DOHH2 (cell line): ENCODE measurements around the gene CACNA2D3.

Experiments used
- H3F3A ChIP-seq: fragments of 200-600 bp; sonication (generic), shearing (Covaris generic); 2 replicates; pipeline ENCODE4 v1.6.0; 2016; ENCODE audit warnings: antibody characterized with exemption, mild to moderate bottlenecking; ENCODE audit not compliant: control insufficient read depth, insufficient read depth
- H3K27ac ChIP-seq: fragments of 200-600 bp; sonication (generic); 2 replicates; pipeline ENCODE4 v1.5.1; 2014; ENCODE audit warnings: low read depth, mild to moderate bottlenecking, low read length, moderate library complexity
- H3K27me3 ChIP-seq: fragments of 200-600 bp; sonication (generic); 2 replicates; pipeline ENCODE4 v1.6.1; 2014; ENCODE audit warnings: mild to moderate bottlenecking, low read length, mixed read lengths; ENCODE audit not compliant: control insufficient read depth
- H3K36me3 ChIP-seq: fragments of 200-600 bp; sonication (generic); 2 replicates; pipeline ENCODE4 v1.6.1; 2014; ENCODE audit warnings: mild to moderate bottlenecking, low read length, moderate library complexity, mixed read lengths; ENCODE audit not compliant: control insufficient read depth
- H3K4me1 ChIP-seq: fragments of 200-600 bp; sonication (generic); 2 replicates; pipeline ENCODE4 v1.6.1; 2014; ENCODE audit warnings: mild to moderate bottlenecking, low read length, mixed read lengths; ENCODE audit not compliant: control insufficient read depth
- H3K4me2 ChIP-seq: fragments of 200-600 bp; sonication (generic); 2 replicates; pipeline ENCODE4 v1.6.0; 2014; ENCODE audit warnings: mild to moderate bottlenecking, low read length, moderate library complexity
- H3K4me3 ChIP-seq: fragments of 200-600 bp; sonication (generic); 2 replicates; pipeline ENCODE4 v1.5.1; 2014; ENCODE audit warnings: mild to moderate bottlenecking, low read length, mixed read lengths
- H3K79me2 ChIP-seq: fragments of 200-600 bp; sonication (generic); 2 replicates; pipeline ENCODE4 v1.6.1; 2014; ENCODE audit warnings: mild to moderate bottlenecking, low read length, mixed read lengths; ENCODE audit not compliant: control insufficient read depth
- H3K9me2 ChIP-seq: fragments of 200-600 bp; sonication (generic); replicated peaks from 2 replicates; pipeline ENCODE4 v1.6.1; 2014; ENCODE audit warnings: mild to moderate bottlenecking, low read length, mixed read lengths; ENCODE audit not compliant: control insufficient read depth
- H3K9me3 ChIP-seq: fragments of 200-600 bp; sonication (generic); 2 replicates; pipeline ENCODE4 v1.6.1; 2014; ENCODE audit warnings: antibody characterized with exemption, low read length, mixed read lengths; ENCODE audit not compliant: control insufficient read depth, insufficient read depth
- H4K20me1 ChIP-seq: fragments of 200-600 bp; sonication (generic); 2 replicates; pipeline ENCODE4 v1.6.0; 2014; ENCODE audit warnings: low read depth, mild to moderate bottlenecking, antibody characterized with exemption, low read length, moderate library complexity; ENCODE audit not compliant: control insufficient read depth, insufficient read depth
- EZH2phosphoT487 ChIP-seq: fragments of 200-600 bp; sonication (generic); IDR thresholded peaks from 2 replicates; pipeline ENCODE4 v1.6.1; 2017; ENCODE audit warnings: borderline replicate concordance, mild to moderate bottlenecking, antibody characterized with exemption, low read length, moderate library complexity, mixed read lengths
- TF ChIP-seq, protein P1 (sequence below): fragments of 200-600 bp; sonication (generic); IDR thresholded peaks from one replicate; pipeline ENCODE4 v1.5.1; 2014; ENCODE audit warnings: antibody characterized with exemption, mild to moderate bottlenecking, low read depth, low read length; ENCODE audit not compliant: poor library complexity, severe bottlenecking

Gene CACNA2D3

DNA sequence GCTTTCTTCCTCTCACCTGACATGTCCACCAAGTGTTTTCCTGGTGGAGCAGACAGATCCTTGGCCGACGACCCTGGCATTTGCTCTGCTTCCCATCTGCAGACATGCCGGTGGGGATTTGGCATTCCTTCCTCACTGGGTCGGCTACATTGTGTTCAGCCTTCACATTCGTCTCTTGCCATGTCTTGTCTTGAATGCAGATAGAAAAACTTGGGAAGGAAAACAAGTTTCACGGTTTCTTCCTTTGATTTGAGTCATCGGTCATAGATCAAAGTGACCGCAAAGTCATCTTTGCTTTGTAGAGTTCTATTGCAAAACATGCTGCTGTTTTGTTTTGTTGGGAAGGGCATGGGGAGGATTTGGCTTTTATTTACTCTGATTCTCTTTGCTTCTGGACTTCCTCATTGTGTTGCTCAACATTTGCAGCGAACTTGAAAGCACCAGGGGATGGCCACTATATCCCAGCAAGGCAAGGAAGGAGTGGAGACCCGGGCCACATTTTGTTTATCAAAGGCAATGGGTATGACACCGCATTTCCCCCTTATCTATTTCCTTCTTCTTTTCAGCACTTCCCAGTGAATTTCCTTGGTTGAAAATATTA is 321.3 kb downstream of the CACNA2D3 start:
- no peaks in the 10 kb centered on the region for H3K4me1 ChIP-seq
- H3K4me3 ChIP-seq: no peak overlapping the region
- H3K79me2 ChIP-seq: no peaks in the 10 kb centered on the region
- no peak overlapping the region for H3K4me2 ChIP-seq
- TF ChIP-seq, protein P1, sequence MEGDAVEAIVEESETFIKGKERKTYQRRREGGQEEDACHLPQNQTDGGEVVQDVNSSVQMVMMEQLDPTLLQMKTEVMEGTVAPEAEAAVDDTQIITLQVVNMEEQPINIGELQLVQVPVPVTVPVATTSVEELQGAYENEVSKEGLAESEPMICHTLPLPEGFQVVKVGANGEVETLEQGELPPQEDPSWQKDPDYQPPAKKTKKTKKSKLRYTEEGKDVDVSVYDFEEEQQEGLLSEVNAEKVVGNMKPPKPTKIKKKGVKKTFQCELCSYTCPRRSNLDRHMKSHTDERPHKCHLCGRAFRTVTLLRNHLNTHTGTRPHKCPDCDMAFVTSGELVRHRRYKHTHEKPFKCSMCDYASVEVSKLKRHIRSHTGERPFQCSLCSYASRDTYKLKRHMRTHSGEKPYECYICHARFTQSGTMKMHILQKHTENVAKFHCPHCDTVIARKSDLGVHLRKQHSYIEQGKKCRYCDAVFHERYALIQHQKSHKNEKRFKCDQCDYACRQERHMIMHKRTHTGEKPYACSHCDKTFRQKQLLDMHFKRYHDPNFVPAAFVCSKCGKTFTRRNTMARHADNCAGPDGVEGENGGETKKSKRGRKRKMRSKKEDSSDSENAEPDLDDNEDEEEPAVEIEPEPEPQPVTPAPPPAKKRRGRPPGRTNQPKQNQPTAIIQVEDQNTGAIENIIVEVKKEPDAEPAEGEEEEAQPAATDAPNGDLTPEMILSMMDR: no peak
- no peaks in the 10 kb centered on the region for H4K20me1 ChIP-seq
- H3K9me2 ChIP-seq: no peaks in the 10 kb centered on the region
- H3K9me3 ChIP-seq: no peaks in the 10 kb centered on the region
- no peak overlapping the region for H3K27ac ChIP-seq
- no peaks in the 10 kb centered on the region for H3K36me3 ChIP-seq
- H3F3A ChIP-seq: no peaks in the 10 kb centered on the region
- H3K27me3 ChIP-seq: no peaks in the 10 kb centered on the region

DNA sequence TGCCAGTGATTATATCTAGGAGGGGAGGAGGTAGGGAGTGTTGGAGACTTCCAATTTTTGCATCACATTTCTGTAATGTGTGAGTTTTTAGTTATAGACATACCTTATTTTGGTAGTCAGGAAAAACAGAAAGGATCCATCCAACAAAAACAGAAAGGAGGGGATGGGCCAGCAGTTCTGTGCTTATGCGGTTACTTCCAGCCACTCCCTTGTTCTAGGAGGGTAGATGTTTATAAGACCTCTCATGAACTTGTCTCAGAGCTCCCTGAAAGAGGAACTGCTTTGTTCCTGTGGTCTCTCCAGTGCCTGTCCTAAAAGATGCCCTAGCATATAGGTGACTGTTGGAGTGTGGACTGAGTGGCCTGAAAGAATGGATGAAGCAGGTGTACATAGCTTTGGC is 323.3 kb downstream of the CACNA2D3 start:
- Histone ChIP-seq H3K27me3 (no peaks in the 10 kb centered on the region), H3K9me3 (no peaks in the 10 kb centered on the region), H3K27ac (no peak overlapping the region), H3K79me2 (no peaks in the 10 kb centered on the region), H4K20me1 (no peaks in the 10 kb centered on the region), H3K9me2 (no peaks in the 10 kb centered on the region), H3K4me1 (no peaks in the 10 kb centered on the region), H3K36me3 (no peaks in the 10 kb centered on the region), H3K4me3 (no peak overlapping the region), H3F3A (no peaks in the 10 kb centered on the region), H3K4me2 (no peak overlapping the region)
- TF ChIP-seq, protein P1: no peak
- no peak for TF ChIP-seq EZH2phosphoT487

DNA sequence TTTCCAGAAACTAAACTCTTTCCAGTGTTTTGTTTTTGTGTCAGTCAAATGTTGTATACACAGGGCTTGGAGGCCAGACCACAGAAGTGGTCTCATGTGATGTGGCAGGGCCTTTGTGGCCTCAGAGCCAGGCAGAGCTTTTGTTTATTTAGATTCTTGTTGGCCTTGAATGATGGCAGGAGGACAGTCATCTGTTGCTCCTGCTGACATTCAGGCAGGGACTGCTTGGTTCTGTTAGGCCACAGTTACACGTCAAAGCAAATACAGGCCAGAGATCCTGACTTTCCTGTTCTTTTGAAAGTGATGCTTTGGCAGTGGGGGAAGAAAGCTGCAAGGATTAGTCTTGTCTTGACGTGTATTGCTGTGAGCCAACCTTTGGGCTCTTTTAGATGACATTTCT is 325.1 kb downstream of the CACNA2D3 start:
- no peaks in the 10 kb centered on the region for H3K9me2 ChIP-seq

More for the DNA sequence above, 325.1 kb downstream of the CACNA2D3 start:
- H3K9me3 ChIP-seq: no peaks in the 10 kb centered on the region
- H3K4me3 ChIP-seq: no peak overlapping the region
- TF ChIP-seq, protein P1: no peak
- no peak for TF ChIP-seq EZH2phosphoT487
- no peaks in the 10 kb centered on the region for H3K36me3 ChIP-seq
- H3K79me2 ChIP-seq: no peaks in the 10 kb centered on the region
- no peaks in the 10 kb centered on the region for H3K4me1 ChIP-seq
- no peak overlapping the region for H3K27ac ChIP-seq
- no peaks in the 10 kb centered on the region for H4K20me1 ChIP-seq
- no peaks in the 10 kb centered on the region for H3F3A ChIP-seq
- H3K27me3 ChIP-seq: no peaks in the 10 kb centered on the region
- H3K4me2 ChIP-seq: no peak overlapping the region
